ENCODE measurements around the gene GRB10.

Gene GRB10

GRCh38 chr7:50721661-50722259 lies 60.9 kb downstream of the GRB10 start:
- no peak for DNase-seq (ENCODE audit: low read depth in 2 of 2)

GRCh38 chr7:50721160-50721559 lies 61.5 kb downstream of the GRB10 start:
- no peak for DNase-seq (ENCODE audit: low read depth in 2 of 2)

- no peak for DNase-seq (ENCODE audit: low read depth in 2 of 2)
Observed at GRCh38 chr7:50720295-50720694, 62.4 kb downstream of the GRB10 start.

GRCh38 chr7:50718876-50719275 lies 63.8 kb downstream of the GRB10 start:
- no peak for DNase-seq (ENCODE audit: low read depth in 2 of 2)

- DNase-seq (ENCODE audit: low read depth in 2 of 2), result no peak
Observed at GRCh38 chr7:50718311-50718710, 64.4 kb downstream of the GRB10 start.

GRCh38 chr7:50717181-50717580 lies 65.5 kb downstream of the GRB10 start:
- DNase-seq (ENCODE audit: low read depth in 2 of 2), result no peak

GRCh38 chr7:50714857-50715256 lies 67.8 kb downstream of the GRB10 start:
- DNase-seq (ENCODE audit: low read depth in 2 of 2), result no peak

GRCh38 chr7:50713123-50713965 lies 69.4 kb downstream of the GRB10 start:
- no peak for DNase-seq (ENCODE audit: low read depth in 2 of 2)

GRCh38 chr7:50712252-50713122 lies 70.2 kb downstream of the GRB10 start:
- DNase-seq (ENCODE audit: low read depth in 2 of 2), result no peak

GRCh38 chr7:50711271-50712175 lies 71.2 kb downstream of the GRB10 start:
- no peak for DNase-seq (ENCODE audit: low read depth in 2 of 2)

- no peak for DNase-seq (ENCODE audit: low read depth in 2 of 2)
Observed at GRCh38 chr7:50710441-50711154, 72.1 kb downstream of the GRB10 start.

GRCh38 chr7:50709151-50709550 lies 73.5 kb downstream of the GRB10 start:
- DNase-seq (ENCODE audit: low read depth in 2 of 2), result no peak

GRCh38 chr7:50707236-50708006 lies 75.3 kb downstream of the GRB10 start:
- no peak for DNase-seq (ENCODE audit: low read depth in 2 of 2)

GRCh38 chr7:50706469-50706937 lies 76.2 kb downstream of the GRB10 start:
- DNase-seq (ENCODE audit: low read depth in 2 of 2), result no peak

GRCh38 chr7:50704844-50705243 lies 77.9 kb downstream of the GRB10 start:
- no peak for DNase-seq (ENCODE audit: low read depth in 2 of 2)

- DNase-seq (ENCODE audit: low read depth in 2 of 2), result no peak
Observed at GRCh38 chr7:50703654-50704053, 79.0 kb downstream of the GRB10 start.

- no peak for DNase-seq (ENCODE audit: low read depth in 2 of 2)
Observed at GRCh38 chr7:50699143-50699542, 83.6 kb downstream of the GRB10 start.

- DNase-seq (ENCODE audit: low read depth in 2 of 2), result no peak
Observed at GRCh38 chr7:50697748-50698147, 84.9 kb downstream of the GRB10 start.

- peak in 1 of 2 donors; percentile 2 for DNase-seq (ENCODE audit: low read depth in 2 of 2)
Observed at GRCh38 chr7:50696810-50697582, 85.7 kb downstream of the GRB10 start.
